ENCODE measurements around the gene CIB2.

CIB2 gene

DNA sequence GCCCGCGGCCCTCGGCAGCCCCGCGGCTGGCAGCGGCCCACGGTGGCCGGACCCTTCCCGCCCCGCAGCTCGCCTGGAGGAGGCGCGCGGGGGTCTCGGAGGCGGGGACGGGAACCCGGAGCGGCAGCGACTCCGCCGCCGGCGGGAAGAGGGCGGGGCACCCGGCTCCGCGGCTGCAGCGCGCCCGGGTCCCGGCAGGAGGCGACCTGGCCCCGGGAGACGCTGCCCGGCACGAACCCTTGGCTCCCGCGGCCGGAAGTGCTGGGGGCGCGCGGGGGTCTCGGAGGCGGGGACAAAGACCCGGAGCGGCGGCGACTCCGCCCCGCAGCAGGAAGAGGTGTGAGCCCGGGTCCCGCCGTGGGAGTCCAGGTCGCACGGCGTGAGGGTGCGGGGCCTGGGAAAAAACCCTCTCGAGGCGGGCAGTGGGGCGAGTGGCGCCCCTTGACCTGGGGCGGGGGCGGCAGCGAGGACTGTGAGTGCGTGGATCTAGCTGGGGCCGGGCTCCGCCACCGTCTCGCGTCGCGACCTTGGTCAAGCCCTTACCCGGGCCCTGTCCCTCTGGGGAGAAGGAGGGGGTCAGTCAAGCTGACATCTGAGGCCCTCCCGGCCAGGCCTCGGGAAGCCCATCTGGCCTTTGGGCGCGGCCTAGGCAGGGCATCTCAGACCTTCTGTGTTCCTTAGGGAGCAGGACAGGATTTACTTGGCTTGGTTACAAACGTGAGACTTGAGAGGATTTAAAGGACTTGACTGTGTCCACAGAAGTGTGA, at the start of gene CIB2:
CIB2 (minus strand) TSS at position 151 of the 767 bp plus-strand sequence. CDS start 230 bp downstream, outside the sequence.
- TF ChIP-seq, protein P1, sequence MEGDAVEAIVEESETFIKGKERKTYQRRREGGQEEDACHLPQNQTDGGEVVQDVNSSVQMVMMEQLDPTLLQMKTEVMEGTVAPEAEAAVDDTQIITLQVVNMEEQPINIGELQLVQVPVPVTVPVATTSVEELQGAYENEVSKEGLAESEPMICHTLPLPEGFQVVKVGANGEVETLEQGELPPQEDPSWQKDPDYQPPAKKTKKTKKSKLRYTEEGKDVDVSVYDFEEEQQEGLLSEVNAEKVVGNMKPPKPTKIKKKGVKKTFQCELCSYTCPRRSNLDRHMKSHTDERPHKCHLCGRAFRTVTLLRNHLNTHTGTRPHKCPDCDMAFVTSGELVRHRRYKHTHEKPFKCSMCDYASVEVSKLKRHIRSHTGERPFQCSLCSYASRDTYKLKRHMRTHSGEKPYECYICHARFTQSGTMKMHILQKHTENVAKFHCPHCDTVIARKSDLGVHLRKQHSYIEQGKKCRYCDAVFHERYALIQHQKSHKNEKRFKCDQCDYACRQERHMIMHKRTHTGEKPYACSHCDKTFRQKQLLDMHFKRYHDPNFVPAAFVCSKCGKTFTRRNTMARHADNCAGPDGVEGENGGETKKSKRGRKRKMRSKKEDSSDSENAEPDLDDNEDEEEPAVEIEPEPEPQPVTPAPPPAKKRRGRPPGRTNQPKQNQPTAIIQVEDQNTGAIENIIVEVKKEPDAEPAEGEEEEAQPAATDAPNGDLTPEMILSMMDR (IDR thresholded peaks at IDR 0.05; ENCODE audit: borderline replicate concordance, insufficient read depth, low read depth, low read length) = peak; percentile 89
- peak within 1 kb of the TSS; percentile 94 for H3K4me3 ChIP-seq (ENCODE audit: low read depth, low read length)

DNA sequence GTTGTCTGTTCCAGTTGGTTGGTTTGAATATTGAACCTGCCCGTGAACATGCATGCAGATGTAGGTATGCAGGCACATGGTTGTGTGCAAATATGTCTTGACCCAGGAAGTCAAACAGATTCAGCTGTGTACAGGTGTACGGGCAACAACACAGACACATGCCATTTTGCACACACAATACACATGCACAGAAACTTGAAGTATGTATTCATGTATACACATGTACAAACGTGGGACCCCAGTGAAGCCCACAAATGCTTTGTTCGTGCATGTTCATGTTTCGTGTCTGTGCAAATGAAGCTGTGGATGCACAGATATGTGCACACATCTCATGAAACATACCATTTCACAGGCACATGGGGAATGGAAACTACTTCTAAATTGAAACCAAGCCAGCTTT, 48.7 kb upstream of the CIB2 start:
- TF ChIP-seq, protein P1 (IDR thresholded peaks at IDR 0.05; ENCODE audit: borderline replicate concordance, insufficient read depth, low read depth, low read length) = no peak
- no peak overlapping the region for H3K4me3 ChIP-seq (ENCODE audit: low read depth, low read length)

DNA sequence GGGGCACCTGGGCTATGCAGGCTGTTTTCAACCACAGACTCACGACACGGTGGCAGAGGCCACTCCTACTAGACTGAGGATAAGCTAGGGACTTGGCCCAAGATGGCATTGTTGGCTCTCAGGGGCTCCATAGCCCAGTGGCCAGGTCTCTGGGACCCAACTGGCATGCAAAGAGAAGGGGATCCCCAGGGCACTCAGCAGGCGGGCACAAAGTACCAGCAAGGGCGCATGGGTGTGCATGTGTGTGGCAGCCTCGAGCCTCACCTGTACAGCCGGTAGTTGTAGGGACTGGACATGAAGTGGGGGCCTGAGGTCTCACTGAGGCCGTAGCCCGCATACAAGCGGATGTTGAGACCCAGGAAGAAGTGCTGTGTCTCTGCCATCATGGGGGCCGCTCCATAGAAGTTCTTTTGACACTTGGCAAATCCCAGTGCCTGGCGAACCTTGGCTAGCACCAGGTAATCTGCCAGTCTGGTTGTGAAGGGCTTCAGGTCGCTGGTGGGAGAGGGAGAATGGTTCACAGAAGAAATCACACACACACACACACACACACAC, 48.1 kb upstream of the CIB2 start:
- no peak overlapping the region for H3K4me3 ChIP-seq (ENCODE audit: low read depth, low read length)
- TF ChIP-seq, protein P1 (IDR thresholded peaks at IDR 0.05; ENCODE audit: borderline replicate concordance, insufficient read depth, low read depth, low read length) = no peak

DNA sequence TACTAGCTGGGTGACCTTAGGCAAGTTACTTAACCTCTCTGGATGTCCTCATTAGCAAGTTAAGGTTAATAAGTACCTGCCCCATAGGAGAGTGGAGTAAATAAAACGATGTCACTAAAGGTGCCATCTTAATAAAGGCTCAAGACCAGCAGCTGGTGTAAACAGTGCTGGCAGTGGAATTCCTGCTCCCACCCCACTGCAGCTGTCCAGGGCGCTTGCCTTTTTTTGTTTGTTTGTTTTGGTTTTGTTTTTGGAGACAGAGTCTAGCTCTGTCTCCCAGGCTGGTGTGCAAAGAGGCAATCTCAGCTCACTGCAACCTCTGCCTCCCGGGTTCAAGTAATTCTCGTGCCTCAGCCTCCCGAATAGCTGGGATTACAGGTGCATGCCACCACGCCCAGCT, 46.8 kb upstream of the CIB2 start:
- no peak overlapping the region for H3K4me3 ChIP-seq (ENCODE audit: low read depth, low read length)
- TF ChIP-seq, protein P1 (IDR thresholded peaks at IDR 0.05; ENCODE audit: borderline replicate concordance, insufficient read depth, low read depth, low read length) = no peak

DNA sequence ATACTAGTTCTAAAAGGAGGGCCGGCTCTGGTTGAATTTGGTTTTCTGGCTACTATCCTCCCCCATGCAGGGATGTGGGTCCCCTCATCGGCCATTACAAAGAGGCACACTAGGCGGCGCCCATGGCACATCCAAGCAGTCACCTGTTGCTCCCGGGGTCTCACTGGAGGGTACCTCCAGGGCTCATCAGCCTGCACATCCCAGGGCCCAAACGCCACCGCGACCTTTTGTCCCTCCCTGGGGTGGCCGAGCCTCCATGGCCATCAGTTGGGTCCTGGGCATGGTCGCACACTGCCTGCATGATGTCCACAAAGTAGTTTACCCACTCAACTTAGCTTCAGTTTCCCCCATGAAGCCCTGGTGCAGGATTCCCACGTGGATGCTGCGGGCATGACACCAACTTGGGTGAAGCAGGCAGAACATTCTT, 46.2 kb upstream of the CIB2 start:
- no peak overlapping the region for H3K4me3 ChIP-seq (ENCODE audit: low read depth, low read length)
- TF ChIP-seq, protein P1 (IDR thresholded peaks at IDR 0.05; ENCODE audit: borderline replicate concordance, insufficient read depth, low read depth, low read length) = peak; percentile 85

DNA sequence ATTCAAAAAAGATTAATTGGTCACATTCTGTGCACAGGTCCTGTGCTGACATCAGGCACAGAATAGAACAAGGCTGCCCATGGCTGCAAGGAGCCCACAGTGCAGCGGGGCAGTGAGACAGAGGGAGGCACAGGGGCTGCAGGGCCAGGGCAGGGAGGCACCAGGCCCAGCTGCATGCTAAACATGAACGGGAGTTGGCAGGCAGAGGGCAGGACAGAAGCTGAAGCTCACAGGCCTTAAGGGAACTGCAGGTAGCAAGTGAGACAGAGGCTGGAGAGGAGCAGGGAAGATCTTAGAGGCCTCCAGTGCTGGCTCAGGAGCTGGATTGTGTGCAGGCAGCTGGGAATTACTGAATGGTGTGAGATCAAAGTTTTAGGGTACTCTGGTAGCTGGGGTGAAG, 44.1 kb upstream of the CIB2 start:
- TF ChIP-seq, protein P1 (IDR thresholded peaks at IDR 0.05; ENCODE audit: borderline replicate concordance, insufficient read depth, low read depth, low read length) = no peak
- no peak overlapping the region for H3K4me3 ChIP-seq (ENCODE audit: low read depth, low read length)

DNA sequence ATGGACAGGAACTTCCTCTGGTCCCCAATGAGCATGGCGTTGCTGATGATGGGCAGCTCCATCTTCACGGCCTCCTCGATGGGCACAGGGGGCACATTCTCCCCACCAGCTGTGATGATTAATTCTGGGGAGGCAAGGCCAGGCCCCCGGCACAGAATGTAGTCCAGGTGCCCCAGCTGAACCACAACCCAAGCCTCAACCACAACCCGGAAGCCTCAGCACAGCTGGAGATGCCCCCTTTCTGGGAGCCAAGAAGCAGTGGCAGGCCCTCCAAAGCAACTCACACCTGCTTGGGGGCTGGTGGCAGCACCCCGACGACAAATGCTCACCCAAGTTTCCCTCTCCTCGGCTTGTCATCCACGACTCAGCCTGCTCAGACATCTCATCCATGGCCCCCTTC, 43.2 kb upstream of the CIB2 start:
- TF ChIP-seq, protein P1 (IDR thresholded peaks at IDR 0.05; ENCODE audit: borderline replicate concordance, insufficient read depth, low read depth, low read length) = no peak

More for the DNA sequence above, 43.2 kb upstream of the CIB2 start:
- H3K4me3 ChIP-seq (ENCODE audit: low read depth, low read length) = no peak overlapping the region
